ENCODE results near the gene UBE3D. TPM values are rescaled to one million over a fixed set of nuclear protein-coding genes. Genes with fewer than 3 reads are reported as not detected.
A peak's percentile ranks its signal among the peaks of the same experiment; 100 is the strongest.
"Not testable (repeated sequence)": the region's sequence is repeated elsewhere in the genome, so short reads cannot be mapped to it uniquely, and the experiment has no call there.

Gene UBE3D
- total RNA-seq, 1 experiment from 2014 or later: 5.4 TPM

GRCh38 chr6:83055366-83055964 lies 10.2 kb downstream of the UBE3D start:
- DNase-seq (ENCODE audit: low spot score): peak; percentile 49

DNA sequence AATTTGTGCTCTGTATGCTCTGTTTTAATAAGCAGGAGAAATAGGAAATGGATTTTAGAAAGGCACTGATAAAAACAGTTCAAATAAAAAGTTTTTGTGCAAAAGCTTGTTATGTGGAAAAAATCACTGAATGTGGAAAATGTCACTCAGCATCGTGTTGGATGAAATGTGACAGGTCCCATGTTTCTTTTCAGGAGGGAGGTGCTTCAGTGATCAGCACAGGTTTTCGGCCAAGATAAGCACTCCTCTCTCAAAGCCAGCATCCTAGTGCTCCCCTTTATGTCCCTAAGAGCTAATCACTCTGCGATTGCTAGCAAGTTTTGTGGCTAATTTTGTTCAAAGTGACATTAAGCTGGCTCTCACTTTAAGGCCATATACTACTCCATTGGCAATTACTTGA lies 12.0 kb downstream of the UBE3D start:
- no peak for DNase-seq (ENCODE audit: low spot score)

DNA sequence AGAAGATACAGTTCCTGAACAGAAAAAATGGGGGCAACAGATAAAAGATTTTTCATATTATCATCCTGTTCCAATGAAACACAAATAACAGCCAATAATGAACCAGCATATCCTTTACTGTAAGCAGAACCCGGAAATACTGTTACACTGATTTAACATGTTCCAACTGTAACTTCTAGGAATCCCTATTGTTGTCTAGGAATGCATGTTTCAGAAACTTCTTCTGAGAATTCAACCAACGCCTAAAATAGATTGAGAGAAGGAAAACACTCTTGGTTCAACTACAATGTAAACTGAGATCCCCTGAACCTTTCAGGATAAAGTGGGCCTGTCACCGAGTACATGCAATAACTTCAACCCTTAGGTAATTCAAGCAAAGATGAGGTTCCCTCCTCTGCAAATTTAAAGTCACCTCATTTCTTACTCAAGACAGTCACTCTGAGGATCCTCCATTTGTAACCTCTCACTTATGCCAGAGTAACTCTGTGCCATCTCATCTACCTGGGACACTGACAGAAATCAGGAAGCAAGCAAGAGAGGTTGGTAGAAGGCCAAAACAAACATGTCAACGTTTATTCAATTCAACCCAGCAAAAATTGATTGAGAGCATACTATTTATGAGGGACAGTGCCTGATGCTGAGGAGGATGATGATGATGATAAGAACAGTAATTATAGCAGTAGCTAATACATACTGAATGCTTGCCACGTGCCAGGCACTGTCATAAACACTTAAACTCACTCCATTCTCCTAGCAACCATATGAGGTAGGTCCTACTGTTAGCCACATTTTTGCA lies 14.1 kb downstream of the UBE3D start:
- no peak for DNase-seq (ENCODE audit: low spot score)

- DNase-seq (ENCODE audit: low spot score): no peak
Observed at GRCh38 chr6:83047065-83047754, 18.4 kb downstream of the UBE3D start.

DNA sequence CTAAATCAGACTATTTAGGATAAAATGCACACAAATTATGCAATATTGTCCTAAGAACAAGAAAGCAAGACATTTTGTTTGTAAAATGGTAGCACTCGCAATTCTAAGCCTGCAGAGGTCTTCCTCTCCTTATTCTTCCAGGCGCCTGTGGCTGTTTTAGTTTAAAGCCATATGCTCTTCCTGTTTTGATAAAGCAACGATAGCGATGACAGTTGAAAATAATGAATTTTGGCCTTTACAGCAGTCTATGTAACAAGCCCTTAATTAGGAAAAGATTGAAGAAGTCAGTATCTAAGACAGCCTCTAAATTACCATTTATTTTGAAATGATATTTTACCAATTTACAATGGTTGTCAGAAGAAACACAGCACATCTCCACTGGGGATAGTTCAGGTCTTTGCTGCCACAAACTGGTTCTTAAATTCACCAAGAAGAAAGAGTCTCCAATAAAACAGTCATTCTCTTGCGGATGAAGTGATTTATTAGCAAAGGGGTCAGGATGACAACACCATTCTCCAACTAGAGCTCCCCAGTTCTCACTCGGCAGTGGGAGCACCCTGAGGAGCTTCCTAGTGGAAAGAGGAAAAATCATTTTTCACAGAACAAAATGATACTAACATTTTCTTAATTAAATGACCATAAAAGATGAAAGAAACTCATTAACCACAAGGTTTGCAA lies 21.4 kb downstream of the UBE3D start:
- DNase-seq (ENCODE audit: low spot score): no peak

GRCh38 chr6:83042467-83043053 lies 23.1 kb downstream of the UBE3D start:
- DNase-seq (ENCODE audit: low spot score): no peak

GRCh38 chr6:83038246-83038645 lies 27.4 kb downstream of the UBE3D start:
- no peak for DNase-seq (ENCODE audit: low spot score)

DNA sequence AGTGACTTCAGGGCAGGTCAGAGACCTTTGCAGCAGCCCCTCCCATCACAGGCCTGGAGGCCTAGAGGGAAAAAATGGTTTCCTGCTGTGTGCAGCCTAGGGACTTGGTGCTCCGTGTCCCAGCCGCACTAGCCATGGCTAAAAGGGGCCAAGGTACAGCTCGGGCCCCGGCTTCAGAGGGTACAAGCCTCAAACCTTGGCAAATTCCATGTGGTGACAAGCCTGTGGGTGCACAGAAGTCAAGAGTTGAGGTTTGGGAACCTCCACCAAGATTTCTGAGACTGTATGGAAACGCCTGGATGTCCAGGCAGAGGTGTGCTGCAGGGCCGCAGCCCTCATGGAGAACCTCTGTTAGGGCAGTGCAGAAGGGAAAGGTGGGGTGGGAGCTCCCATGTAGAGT lies 34.0 kb downstream of the UBE3D start:
- DNase-seq (ENCODE audit: low spot score): no peak

DNA sequence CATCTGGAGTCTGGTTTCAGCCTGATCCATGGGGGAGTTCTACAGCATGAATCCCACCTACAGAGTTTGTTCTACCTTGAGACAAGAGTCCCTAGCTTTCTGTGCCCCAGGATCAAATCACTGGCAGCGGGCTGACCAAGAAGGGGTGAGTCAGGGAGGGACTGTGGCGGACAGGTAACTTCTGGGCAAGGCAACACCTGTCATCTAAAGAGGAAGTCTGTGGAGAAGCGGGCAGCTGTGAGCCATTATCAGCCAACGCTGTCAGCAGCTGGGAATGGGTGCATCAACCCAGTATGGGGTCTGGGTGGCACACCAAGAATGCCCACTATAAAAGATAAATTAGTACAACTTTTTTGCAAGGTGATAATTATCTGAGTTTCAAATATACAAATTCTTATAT lies 45.9 kb downstream of the UBE3D start:
- no peak for DNase-seq (ENCODE audit: low spot score)

DNA sequence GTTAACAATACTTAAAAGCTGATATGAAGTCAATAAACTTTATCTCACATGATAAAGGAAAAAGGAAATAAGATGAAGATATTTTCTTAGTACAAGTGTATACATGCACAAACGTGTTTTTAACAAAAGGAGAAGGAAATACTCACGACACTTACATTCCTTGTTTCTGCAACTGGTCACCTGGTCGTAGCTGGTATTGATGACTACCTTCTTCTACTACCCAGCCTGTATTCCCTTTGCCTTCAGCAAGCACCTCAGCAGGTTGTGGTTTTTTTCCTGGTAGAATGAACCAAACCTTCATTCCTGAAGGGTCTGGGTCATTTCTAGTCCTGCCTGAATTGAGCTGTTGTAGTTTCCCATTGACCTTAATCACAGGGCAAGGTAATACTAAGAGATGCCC lies 54.5 kb downstream of the UBE3D start:
- not testable (repeated sequence) for DNase-seq (ENCODE audit: low spot score)

- DNase-seq (ENCODE audit: low spot score): no peak
Observed at GRCh38 chr6:83008626-83009025, 57.0 kb downstream of the UBE3D start.

GRCh38 chr6:83006270-83006905 lies 59.3 kb downstream of the UBE3D start:
- DNase-seq (ENCODE audit: low spot score): no peak

GRCh38 chr6:82996156-82996555 lies 69.5 kb downstream of the UBE3D start:
- DNase-seq (ENCODE audit: low spot score): no peak

- DNase-seq (ENCODE audit: low spot score): no peak
Observed at GRCh38 chr6:82995066-82995465, 70.6 kb downstream of the UBE3D start.

DNA sequence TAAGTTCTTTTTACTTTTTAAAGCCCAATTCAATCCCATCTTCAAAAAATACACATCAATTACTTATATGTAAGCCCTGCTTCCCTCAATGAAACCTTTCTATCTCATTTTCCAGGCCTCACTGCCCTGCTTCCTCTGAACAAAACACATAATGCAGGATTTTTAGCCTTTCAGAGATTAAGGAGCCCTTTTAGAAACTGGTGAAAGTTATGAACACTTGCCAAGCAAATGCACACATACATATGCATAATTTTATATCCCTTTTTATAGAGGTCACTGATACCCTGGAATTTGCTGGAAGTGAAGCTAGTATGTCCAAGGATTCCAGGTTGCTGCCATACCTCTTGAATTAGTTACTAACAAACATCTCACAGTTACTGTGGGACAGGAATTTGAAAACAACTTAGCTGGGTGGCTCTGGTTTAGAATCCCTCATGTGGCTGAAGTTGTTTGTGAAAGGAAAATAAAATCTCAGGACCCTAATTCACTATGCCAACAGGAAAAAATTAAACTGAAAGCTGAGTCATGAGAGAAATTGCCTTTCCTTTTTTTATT lies 75.8 kb downstream of the UBE3D start:
- DNase-seq (ENCODE audit: low spot score): no peak

GRCh38 chr6:82988930-82989351 lies 76.7 kb downstream of the UBE3D start:
- DNase-seq (ENCODE audit: low spot score): peak; percentile 4

- no peak for DNase-seq (ENCODE audit: low spot score)
Observed at GRCh38 chr6:82987951-82988350, 77.7 kb downstream of the UBE3D start.

DNA sequence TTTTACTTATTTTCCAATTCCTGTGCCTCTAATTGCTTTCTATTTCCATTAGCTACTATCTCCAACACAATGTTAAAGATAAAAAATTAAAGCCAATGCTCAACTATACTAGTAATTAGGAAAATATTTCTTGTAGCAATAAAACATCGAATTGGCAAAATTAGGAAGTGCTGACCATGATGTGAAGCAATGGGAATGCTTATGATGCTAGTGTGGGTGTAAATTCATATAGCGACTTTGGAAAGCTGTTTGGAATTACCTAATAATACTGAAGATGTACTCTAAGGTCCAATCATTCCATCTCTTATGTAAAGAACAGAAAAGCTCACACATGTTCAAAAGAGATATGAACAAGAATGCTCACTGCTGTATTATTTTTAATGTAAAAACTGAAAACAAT lies 78.2 kb downstream of the UBE3D start:
- DNase-seq (ENCODE audit: low spot score): no peak

GRCh38 chr6:82984720-82985119 lies 80.9 kb downstream of the UBE3D start:
- no peak for DNase-seq (ENCODE audit: low spot score)

GRCh38 chr6:82980086-82980485 lies 85.6 kb downstream of the UBE3D start:
- DNase-seq (ENCODE audit: low spot score): no peak

DNA sequence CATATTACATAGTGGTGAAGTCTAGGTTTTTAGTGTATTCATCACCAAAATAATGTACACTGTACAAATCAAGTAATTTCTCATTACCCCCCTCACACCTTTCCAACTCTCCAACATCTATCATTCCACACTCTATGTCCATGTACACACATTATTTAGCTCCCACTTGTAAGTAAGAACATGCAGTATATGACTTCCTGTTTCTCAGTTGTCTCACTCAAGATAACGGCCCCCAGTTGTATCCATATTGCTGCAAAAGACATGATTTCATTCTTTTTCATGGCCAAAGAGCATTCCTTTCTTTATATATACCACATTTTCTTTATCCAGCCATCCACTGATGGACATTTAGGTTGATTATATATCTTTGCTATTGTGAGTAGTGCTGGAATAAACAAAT lies 86.0 kb downstream of the UBE3D start:
- no peak for DNase-seq (ENCODE audit: low spot score)

Data from A172 (cell line).